Astrocyte (in vitro differentiated cells and primary cell): ENCODE results near the gene DNAH1. TPM values are rescaled to one million over a fixed set of nuclear protein-coding genes. Genes with fewer than 3 reads are reported as not detected.
A peak's percentile ranks its signal among the peaks of the same experiment; 100 is the strongest.

ENCODE experiments used
- DNase-seq: peaks from one replicate; pipeline ENCODE4 v3.0.0-alpha.2; 2010; ENCODE audit warnings: low read depth
- FAIRE-seq: peaks from 2 replicates; lab custom pipeline; 2011; peaks lifted over from hg19 to GRCh38; lab: Jason Lieb, UNC
- H2AFZ ChIP-seq: 2 replicates; pipeline ENCODE4 v1.6.0; 2012; ENCODE audit warnings: low read depth, low read length, inconsistent platforms
- H3K27ac ChIP-seq: 2 replicates; pipeline ENCODE4 v1.5.1; 2011; ENCODE audit warnings: low read depth, low read length, inconsistent platforms
- H3K27me3 ChIP-seq: 2 replicates; pipeline ENCODE4 v1.6.0; 2011; ENCODE audit warnings: low read length, inconsistent platforms; ENCODE audit not compliant: insufficient read depth
- H3K36me3 ChIP-seq: 2 replicates; pipeline ENCODE4 v1.5.1; 2011; ENCODE audit warnings: low read length, inconsistent platforms; ENCODE audit not compliant: insufficient read depth
- H3K4me1 ChIP-seq: 2 replicates; pipeline ENCODE4 v1.5.1; 2011; ENCODE audit warnings: low read length, inconsistent platforms; ENCODE audit not compliant: insufficient read depth
- H3K4me2 ChIP-seq: 2 replicates; pipeline ENCODE4 v1.6.0; 2012; ENCODE audit warnings: low read length, inconsistent platforms
- H3K4me3 ChIP-seq: 2 replicates; pipeline ENCODE4 v1.5.1; 2011; ENCODE audit warnings: low read depth, mild to moderate bottlenecking, low read length, inconsistent platforms; ENCODE audit not compliant: insufficient read depth
- H3K79me2 ChIP-seq: 2 replicates; pipeline ENCODE4 v1.6.0; 2012; ENCODE audit warnings: mild to moderate bottlenecking, low read length, inconsistent platforms; ENCODE audit not compliant: insufficient read depth
- H3K9ac ChIP-seq: 2 replicates; pipeline ENCODE4 v1.6.0; 2012; ENCODE audit warnings: mild to moderate bottlenecking, low read length, inconsistent platforms
- H3K9me3 ChIP-seq: 2 replicates; pipeline ENCODE4 v1.5.1; 2012; ENCODE audit warnings: low read depth, mild to moderate bottlenecking, low read length, inconsistent platforms; ENCODE audit not compliant: insufficient read depth
- H4K20me1 ChIP-seq: 2 replicates; pipeline ENCODE4 v1.6.0; 2012; ENCODE audit warnings: low read length, inconsistent platforms; ENCODE audit not compliant: insufficient read depth
- H3K27ac Mint-ChIP-seq: one replicate; pipeline ENCODE4 v1.8.0; 2021; ENCODE audit warnings: mild to moderate bottlenecking, mixed read lengths; ENCODE audit not compliant: unreplicated experiment
- H3K27me3 Mint-ChIP-seq: one replicate; pipeline ENCODE4 v1.8.0; 2021; ENCODE audit warnings: low read depth, mixed read lengths; ENCODE audit not compliant: unreplicated experiment
- H3K36me3 Mint-ChIP-seq: one replicate; pipeline ENCODE4 v1.8.0; 2021; ENCODE audit warnings: low read depth, mixed read lengths; ENCODE audit not compliant: unreplicated experiment
- H3K4me1 Mint-ChIP-seq: one replicate; pipeline ENCODE4 v1.8.0; 2021; ENCODE audit warnings: low read depth, mixed read lengths; ENCODE audit not compliant: unreplicated experiment
- H3K4me3 Mint-ChIP-seq: one replicate; pipeline ENCODE4 v1.8.0; 2021; ENCODE audit warnings: mild to moderate bottlenecking, moderate library complexity, mixed read lengths; ENCODE audit not compliant: unreplicated experiment
- H3K9me3 Mint-ChIP-seq: one replicate; pipeline ENCODE4 v1.8.0; 2021; ENCODE audit warnings: mild to moderate bottlenecking, mixed read lengths; ENCODE audit not compliant: unreplicated experiment
- CTCF ChIP-seq: IDR thresholded peaks from 2 replicates; pipeline ENCODE4 v1.5.1; 2011; ENCODE audit warnings: low read depth, mild to moderate bottlenecking, inconsistent platforms, low read length, moderate library complexity; ENCODE audit not compliant: insufficient read depth
- EZH2 ChIP-seq: IDR thresholded peaks from 2 replicates; pipeline ENCODE4 v1.6.1; 2012; ENCODE audit warnings: mild to moderate bottlenecking, low read length, inconsistent platforms; ENCODE audit not compliant: insufficient read depth
- total RNA-seq: library from RNA; stranded (reverse); gene quantifications from 2 replicates; pipeline ENCODE4 v1.2.1, GENCODE V29; 2021

DNAH1 gene
- total RNA-seq, 1 donor from 2014 or later = 2.3 TPM

- no peak overlapping the region for H3K9ac ChIP-seq
- H3K79me2 ChIP-seq = peaks cover 21% of the 10 kb centered on the region
- no peak for FAIRE-seq
- H3K9me3 Mint-ChIP-seq = no peaks in the 10 kb centered on the region
- H3K27ac ChIP-seq = no peak overlapping the region
- H3K4me2 ChIP-seq = peak overlapping the region; percentile 85
- H3K9me3 ChIP-seq = no peaks in the 10 kb centered on the region
- no peaks in the 10 kb centered on the region for H3K36me3 ChIP-seq
- H3K4me3 Mint-ChIP-seq = peak overlapping the region; percentile 96
- no peak for TF ChIP-seq EZH2
- no peak for TF ChIP-seq CTCF
- no peaks in the 10 kb centered on the region for H4K20me1 ChIP-seq
- H3K4me3 ChIP-seq = peak overlapping the region; percentile 89
- no peak for DNase-seq
- no peak overlapping the region for H2AFZ ChIP-seq
- H3K4me1 ChIP-seq = peaks cover 9% of the 10 kb centered on the region
- H3K36me3 Mint-ChIP-seq = peaks cover 2% of the 10 kb centered on the region
- peaks cover 6% of the 10 kb centered on the region for H3K4me1 Mint-ChIP-seq
- H3K27me3 Mint-ChIP-seq = no peaks in the 10 kb centered on the region
- H3K27ac Mint-ChIP-seq = peak overlapping the region; percentile 100
- no peaks in the 10 kb centered on the region for H3K27me3 ChIP-seq
Observed at GRCh38 chr3:52288674-52289073, 27.4 kb upstream of the DNAH1 start.

- FAIRE-seq (no peak), DNase-seq (no peak)
- no peak overlapping the region for H3K9ac ChIP-seq
- peaks cover 21% of the 10 kb centered on the region for H3K79me2 ChIP-seq
- H3K4me2 ChIP-seq = no peak overlapping the region
- Mint-ChIP-seq H3K27ac (no peak overlapping the region), H3K27me3 (no peaks in the 10 kb centered on the region), H3K4me3 (peak overlapping the region; percentile 96), H3K9me3 (no peaks in the 10 kb centered on the region), H3K36me3 (peaks cover 2% of the 10 kb centered on the region), H3K4me1 (peaks cover 6% of the 10 kb centered on the region)
- peaks cover 9% of the 10 kb centered on the region for H3K4me1 ChIP-seq
- no peaks in the 10 kb centered on the region for H3K36me3 ChIP-seq
- H4K20me1 ChIP-seq = no peaks in the 10 kb centered on the region
- no peak overlapping the region for H3K27ac ChIP-seq
- no peak overlapping the region for H2AFZ ChIP-seq
- no peak overlapping the region for H3K4me3 ChIP-seq
- TF ChIP-seq EZH2 (no peak), CTCF (no peak)
- H3K9me3 ChIP-seq = no peaks in the 10 kb centered on the region
- H3K27me3 ChIP-seq = no peaks in the 10 kb centered on the region
Observed at GRCh38 chr3:52289338-52289746, 26.8 kb upstream of the DNAH1 start.

- no peaks in the 10 kb centered on the region for H3K9me3 Mint-ChIP-seq
- FAIRE-seq (no peak), DNase-seq (no peak)
- Histone ChIP-seq H3K27ac (no peak overlapping the region), H3K4me1 (peaks cover 9% of the 10 kb centered on the region), H3K9ac (no peak overlapping the region), H3K36me3 (no peaks in the 10 kb centered on the region), H2AFZ (no peak overlapping the region), H3K4me3 (no peak overlapping the region), H3K27me3 (no peaks in the 10 kb centered on the region), H3K9me3 (no peaks in the 10 kb centered on the region), H3K4me2 (no peak overlapping the region), H3K79me2 (peaks cover 21% of the 10 kb centered on the region), H4K20me1 (no peaks in the 10 kb centered on the region)
- H3K4me1 Mint-ChIP-seq = peaks cover 6% of the 10 kb centered on the region
- no peaks in the 10 kb centered on the region for H3K27me3 Mint-ChIP-seq
- TF ChIP-seq CTCF (no peak), EZH2 (no peak)
- H3K36me3 Mint-ChIP-seq = peaks cover 2% of the 10 kb centered on the region
- no peak overlapping the region for H3K4me3 Mint-ChIP-seq
- no peak overlapping the region for H3K27ac Mint-ChIP-seq
Observed at GRCh38 chr3:52289747-52290595, 26.1 kb upstream of the DNAH1 start.
